ENCODE data around the gene RPL37. TPM values are rescaled to one million over a fixed set of nuclear protein-coding genes. Genes with fewer than 3 reads are reported as not detected.

RPL37 gene
- total and polyA plus RNA-seq, 2 donors (not counting 1 experiment from before 2014, with no cell fraction given): 881 to 2,414 TPM

GRCh38 chr5:40829748-40830533, 5.1 kb downstream of the RPL37 start:
- Histone ChIP-seq H3K9ac (ENCODE audit: insufficient read depth, low read length) (no peak overlapping the region), H3K27ac (ENCODE audit: insufficient read depth, low read length) (no peak overlapping the region), H3K4me2 (ENCODE audit: extremely low read depth, insufficient read depth, low read length) (no peak overlapping the region), H4K20me1 (ENCODE audit: control insufficient read depth, extremely low read depth, insufficient read depth, low read length) (peaks cover 4% of the 10 kb centered on the region), H3K27me3 (ENCODE audit: control insufficient read depth, insufficient read depth, low read length) (no peaks in the 10 kb centered on the region), H3K79me2 (ENCODE audit: control insufficient read depth, insufficient read depth, low read length) (peaks cover 52% of the 10 kb centered on the region), H3K4me1 (ENCODE audit: control insufficient read depth, extremely low read depth, insufficient read depth, low read length) (peaks cover 6% of the 10 kb centered on the region), H3K4me3 (replicated peaks in 1 of 4; ENCODE audit: control extremely low read depth in 1 of 4, insufficient read depth in 1 of 4, low read depth in 3 of 4, low read length in 4 of 4) (no peak overlapping the region), H3K36me3 (ENCODE audit: control insufficient read depth, insufficient read depth, low read length) (peaks cover 25% of the 10 kb centered on the region), H2AFZ (ENCODE audit: low read length) (no peak overlapping the region), H3K9me3 (ENCODE audit: control insufficient read depth, insufficient read depth, low read depth, low read length) (no peaks in the 10 kb centered on the region)
- TF ChIP-seq EZH2 (IDR thresholded peaks at IDR 0.05; ENCODE audit: low read length, missing control alignments): no peak
- DNase-seq (ENCODE audit: low read depth in 2 of 2): no peak

- DNase-seq (ENCODE audit: low read depth in 2 of 2): no peak
- Histone ChIP-seq H3K9me3 (ENCODE audit: control insufficient read depth, insufficient read depth, low read depth, low read length) (no peaks in the 10 kb centered on the region), H3K27me3 (ENCODE audit: control insufficient read depth, insufficient read depth, low read length) (no peaks in the 10 kb centered on the region), H3K27ac (ENCODE audit: insufficient read depth, low read length) (no peak overlapping the region), H3K79me2 (ENCODE audit: control insufficient read depth, insufficient read depth, low read length) (peaks cover 42% of the 10 kb centered on the region), H3K36me3 (ENCODE audit: control insufficient read depth, insufficient read depth, low read length) (peaks cover 24% of the 10 kb centered on the region), H3K9ac (ENCODE audit: insufficient read depth, low read length) (no peak overlapping the region), H3K4me3 (replicated peaks in 1 of 4; ENCODE audit: control extremely low read depth in 1 of 4, insufficient read depth in 1 of 4, low read depth in 3 of 4, low read length in 4 of 4) (no peak overlapping the region), H2AFZ (ENCODE audit: low read length) (no peak overlapping the region), H3K4me1 (ENCODE audit: control insufficient read depth, extremely low read depth, insufficient read depth, low read length) (peaks cover 6% of the 10 kb centered on the region), H4K20me1 (ENCODE audit: control insufficient read depth, extremely low read depth, insufficient read depth, low read length) (peaks cover 4% of the 10 kb centered on the region), H3K4me2 (ENCODE audit: extremely low read depth, insufficient read depth, low read length) (no peak overlapping the region)
- TF ChIP-seq EZH2 (IDR thresholded peaks at IDR 0.05; ENCODE audit: low read length, missing control alignments) (no peak), CTCF (conservative IDR thresholded peaks at IDR 0.05 in 1 of 2, IDR thresholded peaks at IDR 0.05 in 1 of 2; ENCODE audit: low read depth in 1 of 2, low read length in 2 of 2) (no peak)
These were observed 6.0 kb downstream of the RPL37 start for GRCh38 chr5:40828690-40829661.

GRCh38 chr5:40828021-40828631, 6.9 kb downstream of the RPL37 start:
- H3K36me3 ChIP-seq (ENCODE audit: control insufficient read depth, insufficient read depth, low read length): peaks cover 17% of the 10 kb centered on the region
- H3K9me3 ChIP-seq (ENCODE audit: control insufficient read depth, insufficient read depth, low read depth, low read length): no peaks in the 10 kb centered on the region
- H3K4me1 ChIP-seq (ENCODE audit: control insufficient read depth, extremely low read depth, insufficient read depth, low read length): peaks cover 4% of the 10 kb centered on the region
- TF ChIP-seq EZH2 (IDR thresholded peaks at IDR 0.05; ENCODE audit: low read length, missing control alignments): no peak
- no peak for TF ChIP-seq CTCF (conservative IDR thresholded peaks at IDR 0.05 in 1 of 2, IDR thresholded peaks at IDR 0.05 in 1 of 2; ENCODE audit: low read depth in 1 of 2, low read length in 2 of 2)
- H4K20me1 ChIP-seq (ENCODE audit: control insufficient read depth, extremely low read depth, insufficient read depth, low read length): peaks cover 2% of the 10 kb centered on the region
- DNase-seq (ENCODE audit: low read depth in 2 of 2): no peak
- H3K9ac ChIP-seq (ENCODE audit: insufficient read depth, low read length): no peak overlapping the region
- no peak overlapping the region for H3K4me2 ChIP-seq (ENCODE audit: extremely low read depth, insufficient read depth, low read length)
- peaks cover 34% of the 10 kb centered on the region for H3K79me2 ChIP-seq (ENCODE audit: control insufficient read depth, insufficient read depth, low read length)
- H3K4me3 ChIP-seq (replicated peaks in 1 of 4; ENCODE audit: control extremely low read depth in 1 of 4, insufficient read depth in 1 of 4, low read depth in 3 of 4, low read length in 4 of 4): no peak overlapping the region
- H3K27me3 ChIP-seq (ENCODE audit: control insufficient read depth, insufficient read depth, low read length): no peaks in the 10 kb centered on the region
- no peak overlapping the region for H3K27ac ChIP-seq (ENCODE audit: insufficient read depth, low read length)
- no peak overlapping the region for H2AFZ ChIP-seq (ENCODE audit: low read length)
